Left ventricle myocardium inferior (tissue), 1 donor: Measurements from ENCODE around the gene LDLRAP1. TPM values are rescaled to one million over a fixed set of nuclear protein-coding genes. Genes with fewer than 3 reads are reported as not detected.

Experiments used
- DNase-seq: peaks from one replicate; pipeline ENCODE4 v3.0.0-alpha.2; 2020
- H3K27ac ChIP-seq: fragments of 200-600 bp; replicated peaks from 2 replicates; pipeline ENCODE4 v1.8.0; 2021
- H3K27me3 ChIP-seq: fragments of 200-600 bp; 2 replicates; pipeline ENCODE4 v1.8.0; 2021; ENCODE audit warnings: low read depth
- H3K36me3 ChIP-seq: fragments of 200-600 bp; 2 replicates; pipeline ENCODE4 v1.8.0; 2021
- H3K4me1 ChIP-seq: fragments of 200-600 bp; 2 replicates; pipeline ENCODE4 v1.8.0; 2021
- H3K4me3 ChIP-seq: fragments of 200-600 bp; 2 replicates; pipeline ENCODE4 v1.8.0; 2021; ENCODE audit warnings: mild to moderate bottlenecking, moderate library complexity
- H3K9me3 ChIP-seq: fragments of 200-600 bp; replicated peaks from 2 replicates; pipeline ENCODE4 v1.8.0; 2021
- intact Hi-C: fragments of 100-400 bp; cut with micrococcal nuclease; formaldehyde crosslinking; loops from one replicate; pipeline ENCODE4 v1.11.0; 2022
- total RNA-seq: library from RNA; stranded (reverse); fragmentation: NEBNext Ultra II Directional; extraction: Animal tissue kit (Norgen Biotek cat#: 25700); gene quantifications from one replicate; pipeline ENCODE4 v1.2.1, GENCODE V29; 2021
- TF ChIP-seq, protein P1 (sequence below): fragments of 200-600 bp; IDR thresholded peaks from 2 replicates; pipeline ENCODE4 v1.8.0; 2021; ENCODE audit warnings: antibody characterized with exemption, mild to moderate bottlenecking, borderline replicate concordance
- donor health status: DM: no; HTN: yes; CAD: no; lungs with severe emphysema.

LDLRAP1 gene
- total RNA-seq, 1 donor from 2014 or later, result 14.4 TPM

DNA sequence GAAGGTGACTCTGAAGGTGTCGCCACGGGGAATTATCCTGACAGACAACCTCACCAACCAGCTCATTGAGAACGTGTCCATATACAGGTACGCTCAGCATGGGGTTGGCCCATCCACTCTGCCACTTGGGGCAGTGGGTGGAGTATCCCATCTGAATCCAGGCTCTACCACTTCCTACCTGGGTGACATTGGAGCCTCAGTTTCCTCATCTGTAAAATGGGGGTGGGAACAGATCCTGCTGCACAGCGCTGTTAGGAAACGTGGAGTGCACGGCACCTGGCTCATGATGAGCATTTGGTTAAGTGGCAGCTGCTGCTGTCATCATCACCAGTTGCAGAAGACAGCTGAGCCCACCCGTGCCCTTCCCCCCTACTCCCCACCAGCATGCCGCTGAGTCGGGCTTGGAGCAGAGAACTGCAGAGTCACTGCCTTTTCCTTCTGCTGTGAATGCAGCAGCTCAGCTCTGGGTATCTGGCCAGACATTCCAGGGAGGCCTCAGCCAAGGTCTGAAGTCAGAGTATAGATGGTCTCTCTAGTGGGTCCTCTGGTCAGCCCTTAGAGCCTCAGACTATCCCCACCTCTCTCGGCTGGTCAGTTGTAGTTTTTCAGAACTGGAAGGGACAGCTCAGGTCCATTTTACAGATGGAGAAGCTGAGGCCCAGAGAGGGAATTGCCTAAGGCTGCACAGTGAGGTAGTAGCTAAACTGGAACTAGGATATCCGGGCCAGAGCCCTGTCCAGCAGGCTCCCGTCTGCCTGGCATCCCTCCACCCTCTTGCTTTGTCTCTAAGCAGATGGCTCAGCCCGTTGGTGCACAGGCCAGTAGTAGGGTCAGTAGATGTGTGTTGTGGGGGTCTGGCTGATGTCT is 11.7 kb downstream of the LDLRAP1 start:
- H3K27me3 ChIP-seq, result no peaks in the 10 kb centered on the region
- H3K4me1 ChIP-seq, result peaks cover 87% of the 10 kb centered on the region
- no peak for DNase-seq
- H3K9me3 ChIP-seq, result no peaks in the 10 kb centered on the region
- intact Hi-C loops, result no loop called here
- no peak overlapping the region for H3K4me3 ChIP-seq
- no peak overlapping the region for H3K27ac ChIP-seq
- peaks cover 17% of the 10 kb centered on the region for H3K36me3 ChIP-seq
- TF ChIP-seq, protein P1, sequence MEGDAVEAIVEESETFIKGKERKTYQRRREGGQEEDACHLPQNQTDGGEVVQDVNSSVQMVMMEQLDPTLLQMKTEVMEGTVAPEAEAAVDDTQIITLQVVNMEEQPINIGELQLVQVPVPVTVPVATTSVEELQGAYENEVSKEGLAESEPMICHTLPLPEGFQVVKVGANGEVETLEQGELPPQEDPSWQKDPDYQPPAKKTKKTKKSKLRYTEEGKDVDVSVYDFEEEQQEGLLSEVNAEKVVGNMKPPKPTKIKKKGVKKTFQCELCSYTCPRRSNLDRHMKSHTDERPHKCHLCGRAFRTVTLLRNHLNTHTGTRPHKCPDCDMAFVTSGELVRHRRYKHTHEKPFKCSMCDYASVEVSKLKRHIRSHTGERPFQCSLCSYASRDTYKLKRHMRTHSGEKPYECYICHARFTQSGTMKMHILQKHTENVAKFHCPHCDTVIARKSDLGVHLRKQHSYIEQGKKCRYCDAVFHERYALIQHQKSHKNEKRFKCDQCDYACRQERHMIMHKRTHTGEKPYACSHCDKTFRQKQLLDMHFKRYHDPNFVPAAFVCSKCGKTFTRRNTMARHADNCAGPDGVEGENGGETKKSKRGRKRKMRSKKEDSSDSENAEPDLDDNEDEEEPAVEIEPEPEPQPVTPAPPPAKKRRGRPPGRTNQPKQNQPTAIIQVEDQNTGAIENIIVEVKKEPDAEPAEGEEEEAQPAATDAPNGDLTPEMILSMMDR, result no peak

DNA sequence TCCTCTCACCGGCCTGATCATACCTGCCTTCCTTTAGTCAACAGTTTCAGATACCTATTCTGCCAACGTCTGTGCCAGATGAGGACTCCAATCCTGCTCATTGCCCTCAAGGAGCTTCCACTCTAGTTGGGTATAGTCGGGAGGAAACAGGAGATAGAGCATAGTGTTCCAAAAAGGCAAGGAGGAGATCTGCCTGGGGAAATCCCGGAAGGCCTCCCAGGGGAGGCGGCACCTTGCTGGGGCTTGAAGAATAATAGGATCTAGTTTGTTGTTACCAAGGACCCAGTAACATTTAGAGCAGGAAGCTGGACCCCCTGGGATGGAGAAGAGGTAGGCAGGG is 12.3 kb downstream of the LDLRAP1 start:
- intact Hi-C loops, result no loop called here
- DNase-seq, result no peak
- Histone ChIP-seq H3K36me3 (peaks cover 17% of the 10 kb centered on the region), H3K27me3 (no peaks in the 10 kb centered on the region), H3K4me1 (peaks cover 87% of the 10 kb centered on the region), H3K4me3 (no peak overlapping the region), H3K9me3 (no peaks in the 10 kb centered on the region), H3K27ac (no peak overlapping the region)
- TF ChIP-seq, protein P1, result no peak

DNA sequence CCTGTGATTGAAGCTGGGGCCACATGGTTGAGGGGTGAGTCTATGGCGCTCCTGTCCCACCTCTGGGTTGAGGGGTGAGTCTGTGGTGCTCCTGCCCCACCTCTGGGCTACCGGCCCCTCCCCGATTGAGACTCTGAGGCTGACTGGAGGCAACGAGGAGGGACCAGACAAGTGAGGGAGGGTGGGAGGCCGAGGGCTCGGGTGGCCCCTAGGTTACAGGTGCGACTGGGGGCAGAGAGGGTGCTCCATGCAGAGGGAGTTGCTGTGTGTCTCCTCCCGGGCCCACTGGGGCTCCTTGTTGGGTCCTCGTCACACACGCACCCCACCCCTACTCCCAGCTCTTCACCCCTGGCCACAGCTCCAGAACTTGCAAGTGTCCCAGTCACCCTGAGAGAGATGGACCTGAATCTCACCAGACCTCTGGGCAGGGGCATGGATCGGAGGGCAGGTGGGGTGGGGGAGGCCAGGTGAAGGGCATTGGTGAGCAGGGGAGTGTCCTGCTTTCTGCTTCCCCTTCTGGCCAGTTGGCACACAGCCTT is 12.8 kb downstream of the LDLRAP1 start:
- intact Hi-C loops, result no loop called here
- no peaks in the 10 kb centered on the region for H3K27me3 ChIP-seq
- no peak overlapping the region for H3K4me3 ChIP-seq
- no peak for DNase-seq
- H3K9me3 ChIP-seq, result no peaks in the 10 kb centered on the region
- no peak overlapping the region for H3K27ac ChIP-seq
- peaks cover 17% of the 10 kb centered on the region for H3K36me3 ChIP-seq
- TF ChIP-seq, protein P1, result no peak
- peaks cover 87% of the 10 kb centered on the region for H3K4me1 ChIP-seq

DNA sequence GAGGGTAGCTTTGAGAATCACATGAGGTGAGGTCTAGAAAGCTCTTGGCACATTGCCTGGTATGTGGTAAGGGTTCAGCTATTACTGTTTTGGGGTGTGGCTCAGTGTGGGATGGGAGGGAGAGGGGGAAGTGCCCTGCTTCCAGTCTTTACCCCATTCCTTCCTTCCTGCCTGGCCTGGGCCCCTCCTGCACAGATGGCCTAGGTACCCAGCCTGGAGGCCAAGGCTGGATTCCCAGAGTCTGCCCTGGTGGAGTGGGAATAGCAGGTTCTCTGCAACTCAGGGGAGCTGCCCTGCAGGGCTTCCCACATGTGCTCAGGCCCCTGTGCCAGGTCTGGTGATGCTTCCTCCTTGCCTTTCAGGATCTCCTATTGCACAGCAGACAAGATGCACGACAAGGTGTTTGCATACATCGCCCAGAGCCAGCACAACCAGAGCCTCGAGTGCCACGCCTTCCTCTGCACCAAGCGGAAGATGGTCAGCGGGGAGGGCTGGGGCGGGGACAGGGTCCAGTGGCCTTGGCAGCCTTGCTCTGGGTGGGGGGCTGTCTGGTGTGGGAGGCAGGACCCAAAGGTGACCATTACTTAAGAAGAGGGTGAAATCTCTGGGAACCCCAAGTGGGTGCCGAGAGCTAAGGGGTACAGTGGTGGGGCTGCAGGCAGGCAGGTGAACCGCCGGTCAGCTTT is 13.5 kb downstream of the LDLRAP1 start:
- intact Hi-C loops, result no loop called here
- H3K4me3 ChIP-seq, result no peak overlapping the region
- no peaks in the 10 kb centered on the region for H3K27me3 ChIP-seq
- H3K27ac ChIP-seq, result no peak overlapping the region
- peaks cover 17% of the 10 kb centered on the region for H3K36me3 ChIP-seq
- H3K4me1 ChIP-seq, result peaks cover 87% of the 10 kb centered on the region
- TF ChIP-seq, protein P1, result no peak
- DNase-seq, result no peak
- H3K9me3 ChIP-seq, result no peaks in the 10 kb centered on the region

DNA sequence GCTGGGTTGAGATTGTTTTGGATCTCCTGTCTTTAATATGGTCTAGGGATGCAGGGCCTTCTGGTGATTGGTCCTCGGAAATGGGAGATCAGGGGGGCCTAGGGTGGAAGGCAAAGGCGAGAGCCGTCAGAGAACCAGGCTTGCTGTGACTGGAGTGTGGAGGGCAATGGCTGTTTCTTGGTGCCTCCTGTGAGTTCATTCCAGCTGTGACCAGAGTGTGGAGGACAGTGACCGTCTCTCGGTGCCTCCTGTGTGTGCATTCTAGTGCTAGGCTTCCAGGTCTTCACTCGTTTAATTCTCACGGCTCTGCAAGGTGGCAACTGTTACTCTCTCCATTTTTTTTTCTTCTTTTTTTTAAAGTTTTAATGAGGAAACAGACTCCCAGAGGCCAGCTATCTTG is 14.1 kb downstream of the LDLRAP1 start:
- H3K27me3 ChIP-seq, result no peaks in the 10 kb centered on the region
- H3K4me1 ChIP-seq, result peaks cover 87% of the 10 kb centered on the region
- DNase-seq, result no peak
- intact Hi-C loops, result no loop called here
- TF ChIP-seq, protein P1, result no peak
- no peak overlapping the region for H3K27ac ChIP-seq
- H3K36me3 ChIP-seq, result peaks cover 23% of the 10 kb centered on the region
- no peak overlapping the region for H3K4me3 ChIP-seq
- no peaks in the 10 kb centered on the region for H3K9me3 ChIP-seq
